HL-60 (cell line): ENCODE measurements around the gene OCEL1.

Experiments
- DNase-seq, 2 experiments: peaks; one replicate each; pipeline ENCODE4 v3.0.0-alpha.2; 2010 to 2020; ENCODE audit warnings: low read depth in 1 of 2, low spot score in 1 of 2
- H3K27ac ChIP-seq: fragments of 250-450 bp; sonication (Bioruptor Pico); replicated peaks from 2 replicates; pipeline ENCODE4 v1.5.1; 2020; ENCODE audit warnings: mild to moderate bottlenecking, moderate library complexity
- H3K27me3 ChIP-seq: fragments of 250-450 bp; sonication (Bioruptor Pico); 2 replicates; pipeline ENCODE4 v1.5.1; 2021; ENCODE audit warnings: mild to moderate bottlenecking, moderate library complexity; ENCODE audit not compliant: insufficient read depth, poor library complexity, severe bottlenecking
- H3K4me3 ChIP-seq: replicated peaks from 2 replicates; pipeline ENCODE4 v1.5.1; 2011; ENCODE audit warnings: mild to moderate bottlenecking, control low read depth, low read length; ENCODE audit not compliant: insufficient read depth
- GABPA ChIP-seq: IDR thresholded peaks from 2 replicates; pipeline ENCODE4 v1.6.1; 2012; ENCODE audit warnings: low read depth
- POLR2AphosphoS5 ChIP-seq: IDR thresholded peaks from 2 replicates; pipeline ENCODE4 v1.6.1; 2012; ENCODE audit warnings: low read depth
- SPI1 ChIP-seq: IDR thresholded peaks from 2 replicates; pipeline ENCODE4 v1.6.1; 2012; ENCODE audit warnings: low read depth, mild to moderate bottlenecking, borderline replicate concordance
- TF ChIP-seq, protein P1 (sequence below): IDR thresholded peaks from 2 replicates; pipeline ENCODE4 v1.6.1; 2012; ENCODE audit warnings: low read depth; ENCODE audit not compliant: insufficient replicate concordance
- TF ChIP-seq, protein P2 (sequence below): IDR thresholded peaks from one replicate; pipeline ENCODE4 v1.5.1; 2011; ENCODE audit warnings: low read length, control low read depth, inconsistent platforms; ENCODE audit not compliant: insufficient read depth

Gene OCEL1

DNA sequence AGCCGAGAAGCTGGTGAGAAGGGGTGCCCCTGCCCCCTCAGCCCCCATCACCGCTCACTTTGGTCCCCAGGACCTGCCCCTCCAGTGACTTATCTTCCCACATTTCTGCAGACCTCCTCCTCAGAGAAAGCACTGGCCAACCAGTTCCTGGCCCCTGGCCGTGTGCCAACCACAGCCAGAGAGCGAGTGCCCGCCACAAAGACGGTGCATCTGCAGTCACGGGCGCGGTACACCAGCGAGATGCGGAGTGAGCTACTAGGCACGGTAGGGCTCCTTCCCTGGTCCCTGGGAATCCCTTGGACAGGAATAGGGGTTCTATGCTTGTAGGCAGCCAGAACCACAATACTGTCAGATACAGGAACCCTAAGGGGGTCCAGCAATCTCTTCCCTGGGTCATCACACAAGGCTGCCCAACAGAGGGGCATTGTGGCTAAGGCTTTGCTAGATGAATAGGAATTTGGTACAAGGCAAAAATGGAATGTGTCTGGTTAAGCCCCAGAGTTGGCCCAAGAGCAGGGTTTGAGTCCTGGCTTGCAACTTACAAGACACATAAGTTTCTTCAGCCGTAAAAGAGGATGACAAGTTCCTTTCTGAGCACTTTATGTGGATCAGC, 9.9 kb upstream of the OCEL1 start:
- no peaks in the 10 kb centered on the region for H3K27me3 ChIP-seq
- H3K27ac ChIP-seq = peak overlapping the region; percentile 94
- peak in 1 of 2 experiments; percentile 31 for DNase-seq
- peak overlapping the region; percentile 52 for H3K4me3 ChIP-seq
- TF ChIP-seq, protein P1, sequence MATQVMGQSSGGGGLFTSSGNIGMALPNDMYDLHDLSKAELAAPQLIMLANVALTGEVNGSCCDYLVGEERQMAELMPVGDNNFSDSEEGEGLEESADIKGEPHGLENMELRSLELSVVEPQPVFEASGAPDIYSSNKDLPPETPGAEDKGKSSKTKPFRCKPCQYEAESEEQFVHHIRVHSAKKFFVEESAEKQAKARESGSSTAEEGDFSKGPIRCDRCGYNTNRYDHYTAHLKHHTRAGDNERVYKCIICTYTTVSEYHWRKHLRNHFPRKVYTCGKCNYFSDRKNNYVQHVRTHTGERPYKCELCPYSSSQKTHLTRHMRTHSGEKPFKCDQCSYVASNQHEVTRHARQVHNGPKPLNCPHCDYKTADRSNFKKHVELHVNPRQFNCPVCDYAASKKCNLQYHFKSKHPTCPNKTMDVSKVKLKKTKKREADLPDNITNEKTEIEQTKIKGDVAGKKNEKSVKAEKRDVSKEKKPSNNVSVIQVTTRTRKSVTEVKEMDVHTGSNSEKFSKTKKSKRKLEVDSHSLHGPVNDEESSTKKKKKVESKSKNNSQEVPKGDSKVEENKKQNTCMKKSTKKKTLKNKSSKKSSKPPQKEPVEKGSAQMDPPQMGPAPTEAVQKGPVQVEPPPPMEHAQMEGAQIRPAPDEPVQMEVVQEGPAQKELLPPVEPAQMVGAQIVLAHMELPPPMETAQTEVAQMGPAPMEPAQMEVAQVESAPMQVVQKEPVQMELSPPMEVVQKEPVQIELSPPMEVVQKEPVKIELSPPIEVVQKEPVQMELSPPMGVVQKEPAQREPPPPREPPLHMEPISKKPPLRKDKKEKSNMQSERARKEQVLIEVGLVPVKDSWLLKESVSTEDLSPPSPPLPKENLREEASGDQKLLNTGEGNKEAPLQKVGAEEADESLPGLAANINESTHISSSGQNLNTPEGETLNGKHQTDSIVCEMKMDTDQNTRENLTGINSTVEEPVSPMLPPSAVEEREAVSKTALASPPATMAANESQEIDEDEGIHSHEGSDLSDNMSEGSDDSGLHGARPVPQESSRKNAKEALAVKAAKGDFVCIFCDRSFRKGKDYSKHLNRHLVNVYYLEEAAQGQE = no peak
- TF ChIP-seq, protein P2, sequence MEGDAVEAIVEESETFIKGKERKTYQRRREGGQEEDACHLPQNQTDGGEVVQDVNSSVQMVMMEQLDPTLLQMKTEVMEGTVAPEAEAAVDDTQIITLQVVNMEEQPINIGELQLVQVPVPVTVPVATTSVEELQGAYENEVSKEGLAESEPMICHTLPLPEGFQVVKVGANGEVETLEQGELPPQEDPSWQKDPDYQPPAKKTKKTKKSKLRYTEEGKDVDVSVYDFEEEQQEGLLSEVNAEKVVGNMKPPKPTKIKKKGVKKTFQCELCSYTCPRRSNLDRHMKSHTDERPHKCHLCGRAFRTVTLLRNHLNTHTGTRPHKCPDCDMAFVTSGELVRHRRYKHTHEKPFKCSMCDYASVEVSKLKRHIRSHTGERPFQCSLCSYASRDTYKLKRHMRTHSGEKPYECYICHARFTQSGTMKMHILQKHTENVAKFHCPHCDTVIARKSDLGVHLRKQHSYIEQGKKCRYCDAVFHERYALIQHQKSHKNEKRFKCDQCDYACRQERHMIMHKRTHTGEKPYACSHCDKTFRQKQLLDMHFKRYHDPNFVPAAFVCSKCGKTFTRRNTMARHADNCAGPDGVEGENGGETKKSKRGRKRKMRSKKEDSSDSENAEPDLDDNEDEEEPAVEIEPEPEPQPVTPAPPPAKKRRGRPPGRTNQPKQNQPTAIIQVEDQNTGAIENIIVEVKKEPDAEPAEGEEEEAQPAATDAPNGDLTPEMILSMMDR = no peak
- no peak for TF ChIP-seq POLR2AphosphoS5
- TF ChIP-seq SPI1 = no peak

DNA sequence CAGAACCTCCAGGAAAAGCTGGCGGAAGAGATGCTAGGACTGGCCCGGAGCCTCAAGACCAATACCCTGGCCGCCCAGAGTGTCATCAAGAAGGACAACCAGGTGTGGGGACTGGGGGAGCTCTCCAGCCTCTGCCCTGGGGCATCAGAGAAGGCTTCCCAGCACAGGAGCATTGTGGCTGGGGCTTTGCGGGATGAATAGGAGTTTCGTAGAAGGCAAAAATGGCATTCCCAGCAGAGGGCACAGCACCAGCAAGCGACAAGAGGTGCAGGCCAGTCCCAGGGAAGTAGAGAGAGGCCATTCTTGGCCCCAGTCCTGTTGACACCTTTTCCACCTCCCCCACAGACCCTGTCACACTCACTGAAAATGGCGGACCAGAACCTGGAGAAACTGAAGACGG, 6.7 kb upstream of the OCEL1 start:
- Histone ChIP-seq H3K27me3 (no peaks in the 10 kb centered on the region), H3K4me3 (no peak overlapping the region), H3K27ac (no peak overlapping the region)
- TF ChIP-seq, protein P2 = no peak
- TF ChIP-seq SPI1 = no peak
- no peak for TF ChIP-seq GABPA
- TF ChIP-seq, protein P1 = no peak
- TF ChIP-seq POLR2AphosphoS5 = no peak
- DNase-seq = no peak

GRCh38 chr19:17220207-17220758, 5.7 kb upstream of the OCEL1 start:
- Histone ChIP-seq H3K27me3 (no peaks in the 10 kb centered on the region), H3K27ac (no peak overlapping the region), H3K4me3 (no peak overlapping the region)
- TF ChIP-seq, protein P1 = no peak
- no peak for DNase-seq
